ENCODE measurements around the gene MUTYH. TPM values are rescaled to one million over a fixed set of nuclear protein-coding genes. Genes with fewer than 3 reads are reported as not detected.

MUTYH gene
- polyA plus RNA-seq, 1 donor from 2014 or later: 59.8 TPM

DNA sequence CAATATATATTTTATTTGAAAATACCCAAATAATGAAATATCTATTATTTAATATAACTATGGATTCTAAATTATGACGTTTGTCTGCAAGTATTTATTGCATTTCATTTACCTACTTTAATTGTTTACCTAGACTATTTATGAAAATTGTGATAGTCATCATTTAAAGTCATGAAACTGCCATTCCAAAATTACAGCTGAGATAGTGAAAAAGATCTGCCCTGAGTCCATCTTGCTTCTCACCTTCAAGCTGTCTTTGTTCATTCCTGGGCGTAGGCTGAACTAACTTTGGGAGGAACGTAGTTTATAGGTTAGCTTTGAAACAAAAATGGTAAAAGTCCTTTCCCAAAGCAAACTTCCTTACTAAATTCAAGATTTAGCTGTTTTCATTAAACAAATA, 26.0 kb downstream of the MUTYH start (continued):
- TF ChIP-seq EP300 (conservative IDR thresholded peaks at IDR 0.05; ENCODE audit: poor library complexity, severe bottlenecking) (no peak), SMC3 (conservative IDR thresholded peaks at IDR 0.05; ENCODE audit: poor library complexity) (no peak)

DNA sequence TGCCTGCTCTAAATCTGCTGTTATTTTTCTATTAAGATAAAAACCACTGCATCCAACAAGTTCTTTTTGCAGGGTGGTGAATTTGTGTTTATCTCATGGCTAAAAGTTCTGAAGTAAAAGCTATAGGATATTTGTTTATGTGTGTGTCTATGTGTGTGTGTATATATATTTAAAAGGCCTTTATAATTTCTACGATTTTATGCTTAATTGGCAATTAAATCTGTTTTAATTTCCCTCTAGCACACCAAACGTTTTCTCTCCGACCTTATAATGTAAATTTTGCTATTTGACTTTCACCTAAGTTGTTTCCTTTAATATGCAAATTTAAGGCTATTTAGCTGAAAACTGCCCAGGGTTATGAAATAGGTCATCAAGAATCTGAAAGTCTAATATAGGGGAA, 33.3 kb downstream of the MUTYH start:
- Histone ChIP-seq H3K4me2 (ENCODE audit: low read length) (no peak overlapping the region), H3K4me3 (ENCODE audit: low read length) (no peak overlapping the region)
- no peak for TF ChIP-seq POLR2AphosphoS5 (IDR thresholded peaks at IDR 0.05)
- TF ChIP-seq, protein P1, sequence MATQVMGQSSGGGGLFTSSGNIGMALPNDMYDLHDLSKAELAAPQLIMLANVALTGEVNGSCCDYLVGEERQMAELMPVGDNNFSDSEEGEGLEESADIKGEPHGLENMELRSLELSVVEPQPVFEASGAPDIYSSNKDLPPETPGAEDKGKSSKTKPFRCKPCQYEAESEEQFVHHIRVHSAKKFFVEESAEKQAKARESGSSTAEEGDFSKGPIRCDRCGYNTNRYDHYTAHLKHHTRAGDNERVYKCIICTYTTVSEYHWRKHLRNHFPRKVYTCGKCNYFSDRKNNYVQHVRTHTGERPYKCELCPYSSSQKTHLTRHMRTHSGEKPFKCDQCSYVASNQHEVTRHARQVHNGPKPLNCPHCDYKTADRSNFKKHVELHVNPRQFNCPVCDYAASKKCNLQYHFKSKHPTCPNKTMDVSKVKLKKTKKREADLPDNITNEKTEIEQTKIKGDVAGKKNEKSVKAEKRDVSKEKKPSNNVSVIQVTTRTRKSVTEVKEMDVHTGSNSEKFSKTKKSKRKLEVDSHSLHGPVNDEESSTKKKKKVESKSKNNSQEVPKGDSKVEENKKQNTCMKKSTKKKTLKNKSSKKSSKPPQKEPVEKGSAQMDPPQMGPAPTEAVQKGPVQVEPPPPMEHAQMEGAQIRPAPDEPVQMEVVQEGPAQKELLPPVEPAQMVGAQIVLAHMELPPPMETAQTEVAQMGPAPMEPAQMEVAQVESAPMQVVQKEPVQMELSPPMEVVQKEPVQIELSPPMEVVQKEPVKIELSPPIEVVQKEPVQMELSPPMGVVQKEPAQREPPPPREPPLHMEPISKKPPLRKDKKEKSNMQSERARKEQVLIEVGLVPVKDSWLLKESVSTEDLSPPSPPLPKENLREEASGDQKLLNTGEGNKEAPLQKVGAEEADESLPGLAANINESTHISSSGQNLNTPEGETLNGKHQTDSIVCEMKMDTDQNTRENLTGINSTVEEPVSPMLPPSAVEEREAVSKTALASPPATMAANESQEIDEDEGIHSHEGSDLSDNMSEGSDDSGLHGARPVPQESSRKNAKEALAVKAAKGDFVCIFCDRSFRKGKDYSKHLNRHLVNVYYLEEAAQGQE (IDR thresholded peaks at IDR 0.05; ENCODE audit: borderline replicate concordance): no peak
- TF ChIP-seq MXI1 (conservative IDR thresholded peaks at IDR 0.05; ENCODE audit: poor library complexity, severe bottlenecking): no peak
- no peak for TF ChIP-seq SMC3 (conservative IDR thresholded peaks at IDR 0.05; ENCODE audit: poor library complexity)
- no peak for TF ChIP-seq EP300 (conservative IDR thresholded peaks at IDR 0.05; ENCODE audit: poor library complexity, severe bottlenecking)
- TF ChIP-seq RAD21 (conservative IDR thresholded peaks at IDR 0.05): no peak
- TF ChIP-seq, protein P2, sequence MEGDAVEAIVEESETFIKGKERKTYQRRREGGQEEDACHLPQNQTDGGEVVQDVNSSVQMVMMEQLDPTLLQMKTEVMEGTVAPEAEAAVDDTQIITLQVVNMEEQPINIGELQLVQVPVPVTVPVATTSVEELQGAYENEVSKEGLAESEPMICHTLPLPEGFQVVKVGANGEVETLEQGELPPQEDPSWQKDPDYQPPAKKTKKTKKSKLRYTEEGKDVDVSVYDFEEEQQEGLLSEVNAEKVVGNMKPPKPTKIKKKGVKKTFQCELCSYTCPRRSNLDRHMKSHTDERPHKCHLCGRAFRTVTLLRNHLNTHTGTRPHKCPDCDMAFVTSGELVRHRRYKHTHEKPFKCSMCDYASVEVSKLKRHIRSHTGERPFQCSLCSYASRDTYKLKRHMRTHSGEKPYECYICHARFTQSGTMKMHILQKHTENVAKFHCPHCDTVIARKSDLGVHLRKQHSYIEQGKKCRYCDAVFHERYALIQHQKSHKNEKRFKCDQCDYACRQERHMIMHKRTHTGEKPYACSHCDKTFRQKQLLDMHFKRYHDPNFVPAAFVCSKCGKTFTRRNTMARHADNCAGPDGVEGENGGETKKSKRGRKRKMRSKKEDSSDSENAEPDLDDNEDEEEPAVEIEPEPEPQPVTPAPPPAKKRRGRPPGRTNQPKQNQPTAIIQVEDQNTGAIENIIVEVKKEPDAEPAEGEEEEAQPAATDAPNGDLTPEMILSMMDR (IDR thresholded peaks at IDR 0.05; ENCODE audit: poor library complexity, severe bottlenecking): no peak
- no peak for TF ChIP-seq TAF1 (IDR thresholded peaks at IDR 0.05; ENCODE audit: low read depth)

DNA sequence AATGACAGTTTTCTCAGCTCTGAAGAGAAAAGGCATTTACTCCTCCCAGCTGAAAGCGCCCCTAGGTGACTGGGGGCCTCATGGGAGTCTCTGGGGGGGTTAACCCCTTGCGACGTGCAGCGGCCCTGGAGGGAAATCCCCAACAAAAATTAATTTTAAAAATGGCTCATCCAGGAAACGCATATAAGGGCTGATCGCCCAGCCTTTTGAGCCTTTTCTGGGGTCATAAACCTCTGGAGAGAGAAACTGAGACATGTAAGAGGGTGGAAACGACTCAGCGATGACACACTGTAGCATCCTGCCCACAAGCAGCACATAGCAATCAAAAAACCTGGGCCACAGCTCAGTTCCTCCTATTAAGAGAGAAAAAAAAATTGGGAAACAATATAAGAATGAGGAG, 33.9 kb downstream of the MUTYH start:
- no peaks in the 10 kb centered on the region for H3F3A ChIP-seq (ENCODE audit: insufficient read depth, low read length, poor library complexity, severe bottlenecking)
- H2AFZ ChIP-seq (ENCODE audit: low read depth, low read length): no peak overlapping the region
- no peaks in the 10 kb centered on the region for H4K20me1 ChIP-seq (ENCODE audit: insufficient read depth)
- no peaks in the 10 kb centered on the region for H3K36me3 ChIP-seq (ENCODE audit: insufficient read depth, low read length)
- no peak overlapping the region for H3K4me3 ChIP-seq (ENCODE audit: low read length)
- H3K9me3 ChIP-seq (ENCODE audit: low read length): no peaks in the 10 kb centered on the region
- H3K4me2 ChIP-seq (ENCODE audit: low read length): no peak overlapping the region
- TF ChIP-seq TAF1 (IDR thresholded peaks at IDR 0.05; ENCODE audit: low read depth) (no peak), MXI1 (conservative IDR thresholded peaks at IDR 0.05; ENCODE audit: poor library complexity, severe bottlenecking) (no peak), POLR2AphosphoS5 (IDR thresholded peaks at IDR 0.05) (no peak), EP300 (conservative IDR thresholded peaks at IDR 0.05; ENCODE audit: poor library complexity, severe bottlenecking) (no peak), EZH2 (IDR thresholded peaks at IDR 0.05; ENCODE audit: borderline replicate concordance, insufficient read depth, low read length, poor library complexity, severe bottlenecking) (no peak), SMC3 (conservative IDR thresholded peaks at IDR 0.05; ENCODE audit: poor library complexity) (no peak), RAD21 (conservative IDR thresholded peaks at IDR 0.05) (no peak)
- TF ChIP-seq, protein P1 (IDR thresholded peaks at IDR 0.05; ENCODE audit: borderline replicate concordance): no peak
- TF ChIP-seq, protein P2 (IDR thresholded peaks at IDR 0.05; ENCODE audit: poor library complexity, severe bottlenecking): no peak
- H3K79me2 ChIP-seq (replicated peaks; ENCODE audit: insufficient read depth, low read length): no peaks in the 10 kb centered on the region
- no peaks in the 10 kb centered on the region for H3K9me2 ChIP-seq (ENCODE audit: insufficient read depth, low read length)
- no peak overlapping the region for H3K9ac ChIP-seq (ENCODE audit: low read length)
- H3K27me3 ChIP-seq (ENCODE audit: insufficient read depth, low read depth, low read length): no peaks in the 10 kb centered on the region
- no peak overlapping the region for H3K27ac ChIP-seq (ENCODE audit: low read length)

More for the DNA sequence above, 33.3 kb downstream of the MUTYH start:
- no peak overlapping the region for H2AFZ ChIP-seq (ENCODE audit: low read depth, low read length)
- H3F3A ChIP-seq (ENCODE audit: insufficient read depth, low read length, poor library complexity, severe bottlenecking): no peaks in the 10 kb centered on the region
- no peaks in the 10 kb centered on the region for H3K36me3 ChIP-seq (ENCODE audit: insufficient read depth, low read length)
- no peaks in the 10 kb centered on the region for H3K9me2 ChIP-seq (ENCODE audit: insufficient read depth, low read length)
- H3K79me2 ChIP-seq (replicated peaks; ENCODE audit: insufficient read depth, low read length): no peaks in the 10 kb centered on the region
- no peak overlapping the region for H3K9ac ChIP-seq (ENCODE audit: low read length)
- H4K20me1 ChIP-seq (ENCODE audit: insufficient read depth): no peaks in the 10 kb centered on the region
- H3K27me3 ChIP-seq (ENCODE audit: insufficient read depth, low read depth, low read length): no peaks in the 10 kb centered on the region
- H3K27ac ChIP-seq (ENCODE audit: low read length): no peak overlapping the region
- no peaks in the 10 kb centered on the region for H3K9me3 ChIP-seq (ENCODE audit: low read length)
